Breast epithelium (tissue), 3 donors: ENCODE measurements around the gene ZHX3.

Experiments
- POLR2A ChIP-seq: fragments of 450-650 bp; IDR thresholded peaks from one replicate; pipeline ENCODE4 v1.6.1; 2016; ENCODE audit warnings: antibody characterized with exemption, mild to moderate bottlenecking, moderate library complexity
- POLR2AphosphoS5 ChIP-seq, 3 donors: sonication (generic); formaldehyde crosslinking; IDR thresholded peaks; one replicate each; pipeline ENCODE4 v1.6.1; 2017; ENCODE audit warnings: antibody characterized with exemption in 3 of 3

DNA sequence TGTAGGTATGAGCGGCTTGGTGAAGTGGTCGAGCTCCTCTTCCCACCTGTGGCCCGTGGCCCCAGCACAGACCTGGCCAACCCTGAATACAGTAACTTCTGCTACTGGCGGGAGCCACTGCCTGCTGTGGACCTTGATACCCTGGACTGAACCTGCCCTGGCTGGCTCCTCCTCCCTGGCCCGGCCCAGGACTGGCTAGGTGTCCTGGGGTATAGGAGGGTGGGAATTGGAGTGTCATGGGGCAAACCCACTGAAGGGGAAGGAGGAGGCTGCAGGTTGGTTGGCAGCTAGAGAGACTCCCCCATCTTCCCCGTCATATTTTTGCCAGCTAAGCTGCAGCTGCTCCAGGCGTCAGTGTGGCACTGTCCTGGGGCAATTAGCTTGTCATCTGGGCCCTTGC lies 41.2 kb upstream of the ZHX3 start:
- TF ChIP-seq POLR2A (no peak), POLR2AphosphoS5 (IDR thresholded peaks at IDR 0.05) (no peak)
